Measurements from ENCODE around the gene ATP6V1B1. TPM values are rescaled to one million over a fixed set of nuclear protein-coding genes. Genes with fewer than 3 reads are reported as not detected.

Gene ATP6V1B1
- total and polyA plus RNA-seq, 2 of the 4 experiments (the other 2 are of a cell fraction), result 1.3 TPM; not detected in 1

- Histone ChIP-seq H2AFZ (replicated peaks; ENCODE audit: low read length, poor library complexity) (no peak overlapping the region), H2BK120ac (ENCODE audit: low read depth, low read length) (no peak overlapping the region), H3K4me1 (ENCODE audit: control insufficient read depth, insufficient read depth, low read length) (no peaks in the 10 kb centered on the region), H3K79me1 (ENCODE audit: low read depth in 1 of 2, low read length in 2 of 2) (peaks cover 2 to 9% of the 10 kb centered on the region in 2 experiments), H2AK5ac (ENCODE audit: low read depth, low read length) (no peak overlapping the region), H2BK5ac (ENCODE audit: low read depth, low read length, poor library complexity, severe bottlenecking) (no peak overlapping the region), H3K14ac (replicated peaks; ENCODE audit: low read depth, low read length) (no peak overlapping the region), H3K4me3 (ENCODE audit: insufficient read depth, low read depth, low read length) (no peak overlapping the region), H2AK9ac (replicated peaks; ENCODE audit: low read depth, low read length, poor library complexity) (no peak overlapping the region), H2BK20ac (ENCODE audit: low read depth, low read length) (no peak overlapping the region), H3K9ac (ENCODE audit: low read depth, low read length) (no peak overlapping the region), H4K91ac (ENCODE audit: insufficient read depth, low read depth, low read length) (no peak overlapping the region), H2BK15ac (ENCODE audit: low read depth, low read length) (no peak overlapping the region), H3K27ac (ENCODE audit: insufficient read depth, low read length) (no peak overlapping the region), H3K4me2 (ENCODE audit: low read depth, low read length) (no peak overlapping the region), H4K5ac (ENCODE audit: low read depth, low read length) (no peak overlapping the region), H3K4ac (ENCODE audit: low read depth, low read length) (no peak overlapping the region), H3K23ac (ENCODE audit: low read depth, low read length) (no peak overlapping the region), H4K20me1 (ENCODE audit: insufficient read depth, low read length) (peaks cover 7% of the 10 kb centered on the region; the same call in 1 of the 2 replicates), H3K18ac (ENCODE audit: low read depth, low read length) (no peak overlapping the region), H3K27me3 (ENCODE audit: control insufficient read depth, insufficient read depth, low read length) (no peaks in the 10 kb centered on the region), H3K36me3 (ENCODE audit: control insufficient read depth, insufficient read depth, low read length) (peaks cover 46% of the 10 kb centered on the region), H3K56ac (ENCODE audit: extremely low read depth, insufficient read depth, low read length) (no peak overlapping the region), H3K9me1 (ENCODE audit: insufficient read depth, low read length) (no peaks in the 10 kb centered on the region), H4K8ac (ENCODE audit: low read depth in 2 of 2, low read length in 2 of 2) (no peak overlapping the region), H3K9me3 (ENCODE audit: control insufficient read depth, insufficient read depth, low read length) (no peaks in the 10 kb centered on the region)
- ATAC-seq (ENCODE audit: low read depth) (no peak), DNase-seq (no peak)
- POLR2A ChIA-PET (ENCODE audit: unreplicated experiment), result no interaction called here
- in situ Hi-C loops (cut with MboI; ENCODE audit: low sequenced_read_pairs), result loop anchor here (10.0 kb wide), 1 partner anchor 692 kb away; the partner anchor contains the start of gene SNRPG
- dilution Hi-C loops (cut with HindIII; ENCODE audit: low sequenced_read_pairs, unreplicated experiment), result no loop called here
- no peak for TF ChIP-seq RFX5 (IDR thresholded peaks at IDR 0.05; ENCODE audit: low read depth, low read length)
- no peak for TF ChIP-seq POLR2A (IDR thresholded peaks at IDR 0.05; ENCODE audit: low read depth, low read length)
- no peak for TF ChIP-seq CTCF (conservative IDR thresholded peaks at IDR 0.05; ENCODE audit: low read depth, low read length)
- no peak for TF ChIP-seq NFE2L2 (IDR thresholded peaks at IDR 0.05; ENCODE audit: low read depth, low read length)
- TF ChIP-seq FOS (IDR thresholded peaks at IDR 0.05; ENCODE audit: low read depth, low read length), result no peak
- TF ChIP-seq MXI1 (IDR thresholded peaks at IDR 0.05; ENCODE audit: borderline replicate concordance, low read depth, low read length), result no peak
- no peak for TF ChIP-seq USF2 (IDR thresholded peaks at IDR 0.05; ENCODE audit: low read depth, low read length)
- no peak for TF ChIP-seq RCOR1 (IDR thresholded peaks at IDR 0.05; ENCODE audit: insufficient replicate concordance, low read length)
- no peak for TF ChIP-seq CEBPB (IDR thresholded peaks at IDR 0.05; ENCODE audit: low read depth, low read length)
- no peak for TF ChIP-seq SMC3 (IDR thresholded peaks at IDR 0.05; ENCODE audit: low read depth, low read length)
- TF ChIP-seq ELK1 (IDR thresholded peaks at IDR 0.05; ENCODE audit: borderline replicate concordance, low read depth, low read length), result no peak
- TF ChIP-seq MAFK (IDR thresholded peaks at IDR 0.05; ENCODE audit: low read depth, low read length), result no peak
- TF ChIP-seq MAZ (IDR thresholded peaks at IDR 0.05; ENCODE audit: borderline replicate concordance, low read depth, low read length), result no peak
- 95% methylated on average over 3 of the region's 4 CpGs; no CpG with 5 or more reads in 1 of the 2 experiments for WGBS, 2 experiments (ENCODE audit: extremely low coverage in 2 of 2, insufficient read length in 1 of 2)
- no TSS peak for BruUV-seq (replicated peaks)
- intact Hi-C loops (cut with micrococcal nuclease), result no loop called here
- CTCF ChIA-PET, result no interaction called here
Measured at GRCh38 chr2:70986499-70987189, 50.9 kb downstream of the ATP6V1B1 start.

Measured in IMR-90 (cell line).